Measurements from ENCODE around the gene MGMT. TPM values are rescaled to one million over a fixed set of nuclear protein-coding genes. Genes with fewer than 3 reads are reported as not detected.

MGMT gene
- total RNA-seq, 6 experiments from 2014 or later, result 36.5 to 53.4 (median 42.3) TPM

DNA sequence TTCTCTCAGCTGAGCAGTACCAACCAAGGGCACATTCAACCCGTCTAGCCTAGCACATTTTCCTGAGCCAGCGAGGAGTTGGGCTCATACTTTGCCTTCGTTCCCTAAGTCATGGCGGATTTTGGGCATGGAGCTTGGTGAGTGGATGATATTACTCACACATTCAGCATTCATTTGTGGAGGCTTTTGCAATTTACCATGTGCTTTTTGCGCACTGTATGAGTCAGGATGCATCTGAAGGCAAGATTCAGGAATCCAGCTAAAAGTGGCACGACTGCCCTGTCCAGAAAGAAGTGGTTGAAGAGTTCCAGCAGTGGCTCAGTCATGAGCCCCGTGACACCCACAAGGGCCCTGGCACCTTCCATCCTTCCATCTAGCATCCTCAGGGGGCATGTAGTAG, 24.2 kb upstream of the MGMT start:
- Histone ChIP-seq H3K36me3 (no peaks in the 10 kb centered on the region), H3K27me3 (no peaks in the 10 kb centered on the region), H3K4me3 (no peak overlapping the region), H3K27ac (no peak overlapping the region), H3K4me1 (no peaks in the 10 kb centered on the region), H3K9me3 (no peaks in the 10 kb centered on the region)
- ATAC-seq (no peak), DNase-seq (no peak)
- no peak for TF ChIP-seq POLR2A (IDR thresholded peaks at IDR 0.05)
- no peak for TF ChIP-seq CTCF (IDR thresholded peaks at IDR 0.05)
- intact Hi-C loops (cut with DNase I), result no loop called here
- WGBS (ENCODE audit: insufficient coverage, low coverage, low lambda C conversion rate, missing lambda C conversion rate), result 83% methylated on average over 6 of the region's 7 CpGs

DNA sequence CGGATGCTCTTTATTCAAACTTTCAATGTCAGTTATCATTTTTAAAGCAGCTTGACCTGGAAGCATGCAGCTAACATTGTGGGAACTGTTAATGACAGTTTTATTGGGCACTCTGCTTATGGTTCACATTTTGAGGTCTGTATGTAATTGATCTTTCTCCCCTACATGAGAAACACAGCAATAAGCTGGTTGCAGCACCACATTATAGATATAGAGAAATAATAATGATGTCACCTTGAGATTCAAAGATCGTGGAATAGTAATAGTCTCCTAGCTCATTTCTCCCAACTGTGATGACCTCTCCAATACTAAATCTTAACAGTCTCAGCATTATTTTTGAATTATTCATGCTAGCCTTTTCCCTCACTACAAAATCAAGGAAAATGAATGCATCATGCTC, 22.7 kb upstream of the MGMT start:
- Histone ChIP-seq H3K27ac (no peak overlapping the region), H3K27me3 (no peaks in the 10 kb centered on the region), H3K9me3 (no peaks in the 10 kb centered on the region), H3K36me3 (no peaks in the 10 kb centered on the region), H3K4me3 (no peak overlapping the region), H3K4me1 (no peaks in the 10 kb centered on the region)
- intact Hi-C loops (cut with DNase I), result no loop called here
- DNase-seq (no peak), ATAC-seq (no peak)
- TF ChIP-seq POLR2A (IDR thresholded peaks at IDR 0.05) (no peak), CTCF (IDR thresholded peaks at IDR 0.05) (no peak)
- 75% methylated on average over 2 of the region's 2 CpGs for WGBS (ENCODE audit: insufficient coverage, low coverage, low lambda C conversion rate, missing lambda C conversion rate)

- intact Hi-C loops (cut with DNase I), result no loop called here
- Histone ChIP-seq H3K27me3 (no peaks in the 10 kb centered on the region), H3K27ac (no peak overlapping the region), H3K4me3 (no peak overlapping the region), H3K9me3 (no peaks in the 10 kb centered on the region), H3K4me1 (no peaks in the 10 kb centered on the region), H3K36me3 (no peaks in the 10 kb centered on the region)
- WGBS (ENCODE audit: insufficient coverage, low coverage, low lambda C conversion rate, missing lambda C conversion rate), result 83% methylated on average over 9 of the region's 13 CpGs
- DNase-seq, result no peak
- TF ChIP-seq CTCF (IDR thresholded peaks at IDR 0.05) (no peak), POLR2A (IDR thresholded peaks at IDR 0.05) (no peak)
- no peak for ATAC-seq
These were observed 21.4 kb upstream of the MGMT start for GRCh38 chr10:129445436-129446182.

GRCh38 chr10:129446183-129446581, 20.9 kb upstream of the MGMT start:
- TF ChIP-seq CTCF (IDR thresholded peaks at IDR 0.05), result no peak
- no peak for TF ChIP-seq POLR2A (IDR thresholded peaks at IDR 0.05)
- ATAC-seq, result no peak
- intact Hi-C loops (cut with DNase I), result no loop called here
- Histone ChIP-seq H3K9me3 (no peaks in the 10 kb centered on the region), H3K4me1 (no peaks in the 10 kb centered on the region), H3K4me3 (no peak overlapping the region), H3K36me3 (no peaks in the 10 kb centered on the region), H3K27me3 (no peaks in the 10 kb centered on the region), H3K27ac (no peak overlapping the region)
- DNase-seq, result no peak
- WGBS (ENCODE audit: insufficient coverage, low coverage, low lambda C conversion rate, missing lambda C conversion rate), result 85% methylated on average over 4 of the region's 4 CpGs
